Naive B cell (primary cell): Measurements from ENCODE around the gene CLCNKB. TPM values are rescaled to one million over a fixed set of nuclear protein-coding genes. Genes with fewer than 3 reads are reported as not detected.
"Not testable (repeated sequence)": the region's sequence is repeated elsewhere in the genome, so short reads cannot be mapped to it uniquely, and the experiment has no call there.

ENCODE experiments used
- ATAC-seq, 2 donors: fragments of 150-1000 bp; cut with Tn5 transposase; 2 replicates each; pipeline ENCODE4 v1.10.0; 2021; ENCODE audit warnings: low read depth in 2 of 2, mild to moderate bottlenecking in 2 of 2, moderate library complexity in 2 of 2
- DNase-seq: peaks from one replicate; pipeline ENCODE4 v3.0.0; 2022
- H3K27ac Mint-ChIP-seq, 6 donors: one replicate each; pipeline ENCODE4 v1.8.0; 2020 to 2022; ENCODE audit warnings: mild to moderate bottlenecking in 6 of 6, mixed read lengths in 6 of 6, moderate library complexity in 5 of 6, inconsistent platforms in 2 of 6
- H3K27me3 Mint-ChIP-seq, 3 donors: one replicate each; pipeline ENCODE4 v1.8.0; 2021 to 2022; ENCODE audit warnings: mixed read lengths in 3 of 3, mild to moderate bottlenecking in 1 of 3
- H3K36me3 Mint-ChIP-seq, 2 donors: one replicate each; pipeline ENCODE4 v1.8.0; 2020 to 2022; ENCODE audit warnings: mixed read lengths in 2 of 2, inconsistent platforms in 1 of 2, mild to moderate bottlenecking in 1 of 2
- H3K4me1 Mint-ChIP-seq, 3 donors: one replicate each; pipeline ENCODE4 v1.8.0; 2020 to 2022; ENCODE audit warnings: mixed read lengths in 3 of 3, inconsistent platforms in 1 of 3, mild to moderate bottlenecking in 1 of 3, moderate library complexity in 1 of 3
- H3K4me3 Mint-ChIP-seq, 8 donors: one replicate each; pipeline ENCODE4 v1.8.0; 2020 to 2022; ENCODE audit warnings: mild to moderate bottlenecking in 8 of 8, mixed read lengths in 8 of 8, moderate library complexity in 8 of 8, inconsistent platforms in 2 of 8
- H3K9me3 Mint-ChIP-seq, 7 donors: one replicate each; pipeline ENCODE4 v1.8.0; 2020 to 2022; ENCODE audit warnings: mixed read lengths in 7 of 7, mild to moderate bottlenecking in 5 of 7, inconsistent platforms in 2 of 7, moderate library complexity in 1 of 7
- polyA plus RNA-seq, 6 donors: library from polyadenylated mRNA; unstranded; fragments of 300-500 nt; fragmentation: Illumina TruSeq; gene quantifications; one replicate each; pipeline ENCODE4 v1.2.3, GENCODE V29; 2021; ENCODE audit warnings: low read depth in 6 of 6

CLCNKB gene
- polyA plus RNA-seq, 6 donors from 2014 or later, result not detected

- Mint-ChIP-seq H3K9me3 (peaks cover 0 to 1% (median 0%) of the 10 kb centered on the region in 7 donors), H3K4me3 (no peak overlapping the region), H3K36me3 (no peaks in the 10 kb centered on the region), H3K27me3 (peaks cover 10 to 58% (median 28%) of the 10 kb centered on the region in 3 donors), H3K27ac (no peak overlapping the region), H3K4me1 (peaks cover 0 to 10% (median 4%) of the 10 kb centered on the region in 3 donors)
- no peak for ATAC-seq
- no peak for DNase-seq
These were observed 14.3 kb upstream of the CLCNKB start for GRCh38 chr1:16029288-16029687.

GRCh38 chr1:16031551-16031950, 12.0 kb upstream of the CLCNKB start:
- ATAC-seq, result no peak
- Mint-ChIP-seq H3K27me3 (peaks cover 10 to 54% (median 28%) of the 10 kb centered on the region in 3 donors), H3K36me3 (no peaks in the 10 kb centered on the region)

GRCh38 chr1:16032388-16033102, 11.0 kb upstream of the CLCNKB start:
- Mint-ChIP-seq H3K36me3 (no peaks in the 10 kb centered on the region), H3K9me3 (peaks cover 0 to 1% (median 0%) of the 10 kb centered on the region in 7 donors)

More at GRCh38 chr1:16031551-16031950, 12.0 kb upstream of the CLCNKB start:
- Mint-ChIP-seq H3K9me3 (peaks cover 0 to 1% (median 0%) of the 10 kb centered on the region in 7 donors), H3K4me1 (peaks cover 0 to 10% (median 4%) of the 10 kb centered on the region in 3 donors), H3K4me3 (no peak overlapping the region), H3K27ac (no peak overlapping the region)
- DNase-seq, result no peak

GRCh38 chr1:16033103-16033632, 10.4 kb upstream of the CLCNKB start:
- H3K4me3 Mint-ChIP-seq, ATAC-seq, DNase-seq, H3K4me1 Mint-ChIP-seq, H3K9me3 Mint-ChIP-seq, H3K27ac Mint-ChIP-seq, H3K36me3 Mint-ChIP-seq: not testable (repeated sequence)
- H3K27me3 Mint-ChIP-seq, result peaks cover 5 to 52% (median 38%) of the 10 kb centered on the region in 3 donors

More at GRCh38 chr1:16032388-16033102, 11.0 kb upstream of the CLCNKB start:
- Mint-ChIP-seq H3K27ac (no peak overlapping the region), H3K4me3 (no peak overlapping the region), H3K27me3 (peaks cover 10 to 58% (median 37%) of the 10 kb centered on the region in 3 donors), H3K4me1 (peaks cover 0 to 4% (median 4%) of the 10 kb centered on the region in 3 donors)
- peak; percentile 49 for DNase-seq
- peak; percentile 84 to 88 for ATAC-seq

- H3K27me3 Mint-ChIP-seq, result peaks cover 0 to 41% (median 18%) of the 10 kb centered on the region in 3 donors
- H3K36me3 Mint-ChIP-seq, H3K4me3 Mint-ChIP-seq, DNase-seq, H3K9me3 Mint-ChIP-seq, H3K4me1 Mint-ChIP-seq, ATAC-seq, H3K27ac Mint-ChIP-seq: not testable (repeated sequence)
These were observed 7.1 kb upstream of the CLCNKB start for GRCh38 chr1:16036461-16036860.

- no peak for ATAC-seq
- peaks cover 0 to 45% (median 18%) of the 10 kb centered on the region in 3 donors for H3K27me3 Mint-ChIP-seq
These were observed 5.0 kb upstream of the CLCNKB start for GRCh38 chr1:16038620-16038912.

GRCh38 chr1:16039871-16040270, 3.7 kb upstream of the CLCNKB start:
- not testable (repeated sequence) for H3K4me1 Mint-ChIP-seq, DNase-seq, H3K4me3 Mint-ChIP-seq, H3K9me3 Mint-ChIP-seq, ATAC-seq, H3K36me3 Mint-ChIP-seq, H3K27ac Mint-ChIP-seq
- peaks cover 0 to 40% (median 18%) of the 10 kb centered on the region in 3 donors for H3K27me3 Mint-ChIP-seq

More at GRCh38 chr1:16038620-16038912, 5.0 kb upstream of the CLCNKB start:
- no peaks in the 10 kb centered on the region for H3K4me1 Mint-ChIP-seq
- no peak overlapping the region for H3K4me3 Mint-ChIP-seq
- DNase-seq, result no peak
- no peaks in the 10 kb centered on the region for H3K9me3 Mint-ChIP-seq
- no peak overlapping the region for H3K27ac Mint-ChIP-seq
- H3K36me3 Mint-ChIP-seq, result no peaks in the 10 kb centered on the region

GRCh38 chr1:16041200-16041599, 2.4 kb upstream of the CLCNKB start:
- H3K27ac Mint-ChIP-seq, result no peak overlapping the region
- peaks cover 0 to 50% (median 25%) of the 10 kb centered on the region in 3 donors for H3K27me3 Mint-ChIP-seq
- no peaks in the 10 kb centered on the region for H3K36me3 Mint-ChIP-seq
- no peaks in the 10 kb centered on the region for H3K9me3 Mint-ChIP-seq
- DNase-seq (no peak), ATAC-seq (no peak)
- H3K4me3 Mint-ChIP-seq, result no peak overlapping the region
- no peaks in the 10 kb centered on the region for H3K4me1 Mint-ChIP-seq

- Mint-ChIP-seq H3K36me3 (no peaks in the 10 kb centered on the region), H3K4me1 (no peaks in the 10 kb centered on the region), H3K9me3 (no peaks in the 10 kb centered on the region), H3K27ac (no peak overlapping the region), H3K4me3 (no peak overlapping the region), H3K27me3 (peaks cover 0 to 50% (median 26%) of the 10 kb centered on the region in 3 donors)
- no peak for DNase-seq
- ATAC-seq, result no peak
These were observed 1.5 kb upstream of the CLCNKB start for GRCh38 chr1:16042096-16042495.

GRCh38 chr1:16042654-16043053, 928 bp upstream of the CLCNKB start:
- not testable (repeated sequence) for DNase-seq, H3K4me3 Mint-ChIP-seq, H3K9me3 Mint-ChIP-seq, ATAC-seq, H3K36me3 Mint-ChIP-seq, H3K4me1 Mint-ChIP-seq, H3K27ac Mint-ChIP-seq
- H3K27me3 Mint-ChIP-seq, result peaks cover 5 to 51% (median 20%) of the 10 kb centered on the region in 3 donors

- H3K4me1 Mint-ChIP-seq, result peaks cover 0 to 4% (median 0%) of the 10 kb centered on the region in 3 donors
- no peak overlapping the region for H3K4me3 Mint-ChIP-seq
- H3K9me3 Mint-ChIP-seq, result no peaks in the 10 kb centered on the region
- ATAC-seq, result no peak
- H3K27me3 Mint-ChIP-seq, result peaks cover 5 to 51% (median 12%) of the 10 kb centered on the region in 3 donors
- no peaks in the 10 kb centered on the region for H3K36me3 Mint-ChIP-seq
- no peak for DNase-seq
- H3K27ac Mint-ChIP-seq, result no peak overlapping the region
These were observed 368 bp downstream of the CLCNKB start for GRCh38 chr1:16043950-16044349.

- ATAC-seq (no peak), DNase-seq (no peak)
- Mint-ChIP-seq H3K4me1 (peaks cover 0 to 8% (median 0%) of the 10 kb centered on the region in 3 donors), H3K36me3 (no peaks in the 10 kb centered on the region), H3K27ac (no peak overlapping the region), H3K9me3 (no peaks in the 10 kb centered on the region), H3K27me3 (peaks cover 9 to 54% (median 26%) of the 10 kb centered on the region in 3 donors), H3K4me3 (no peak overlapping the region)
These were observed 3.3 kb downstream of the CLCNKB start for GRCh38 chr1:16046842-16047241.

- peak overlapping the region in 7 of 8 donors; percentile 17 to 62 (median 29) for H3K4me3 Mint-ChIP-seq
- DNase-seq (no peak), ATAC-seq (no peak)
- H3K9me3 Mint-ChIP-seq, result no peaks in the 10 kb centered on the region
- peaks cover 0 to 8% (median 0%) of the 10 kb centered on the region in 3 donors for H3K4me1 Mint-ChIP-seq
- H3K27ac Mint-ChIP-seq, result no peak overlapping the region
- peaks cover 9 to 52% (median 26%) of the 10 kb centered on the region in 3 donors for H3K27me3 Mint-ChIP-seq
- H3K36me3 Mint-ChIP-seq, result no peaks in the 10 kb centered on the region
These were observed 4.4 kb downstream of the CLCNKB start for GRCh38 chr1:16047791-16048475.
